Epithelial cell of proximal tubule (primary cell): Measurements from ENCODE around the gene SEC14L2. TPM values are rescaled to one million over a fixed set of nuclear protein-coding genes. Genes with fewer than 3 reads are reported as not detected.

Experiments used
- DNase-seq: peaks from one replicate; pipeline ENCODE4 v3.0.0-alpha.2; 2011; ENCODE audit warnings: low read depth
- H3K4me3 ChIP-seq: 2 replicates; pipeline ENCODE4 v1.5.1; 2011; ENCODE audit warnings: low read depth, mild to moderate bottlenecking, low read length
- CTCF ChIP-seq: conservative IDR thresholded peaks from 2 replicates; pipeline ENCODE4 v1.5.1; 2012; ENCODE audit warnings: low read depth, mild to moderate bottlenecking, low read length
- total RNA-seq: library from RNA; depleted of rRNA; stranded (reverse); fragments of >200 nt; gene quantifications from 2 replicates; pipeline ENCODE4 v1.2.3, GENCODE V29; 2015

SEC14L2 gene
- total RNA-seq, 1 donor from 2014 or later: 49.6 TPM

- no peak overlapping the region for H3K4me3 ChIP-seq
- no peak for TF ChIP-seq CTCF
- DNase-seq: no peak
These were observed 37.0 kb downstream of the SEC14L2 start for GRCh38 chr22:30433773-30434172.

GRCh38 chr22:30434843-30435242 is 38.0 kb downstream of the SEC14L2 start:
- no peak for DNase-seq
- no peak for TF ChIP-seq CTCF
- H3K4me3 ChIP-seq: no peak overlapping the region

GRCh38 chr22:30435674-30436126 is 38.9 kb downstream of the SEC14L2 start:
- TF ChIP-seq CTCF: no peak
- H3K4me3 ChIP-seq: no peak overlapping the region
- no peak for DNase-seq

- no peak for DNase-seq
- TF ChIP-seq CTCF: no peak
- no peak overlapping the region for H3K4me3 ChIP-seq
These were observed 39.4 kb downstream of the SEC14L2 start for GRCh38 chr22:30436196-30436595.

GRCh38 chr22:30438559-30438958 is 41.7 kb downstream of the SEC14L2 start:
- no peak for TF ChIP-seq CTCF
- no peak for DNase-seq
- H3K4me3 ChIP-seq: no peak overlapping the region

GRCh38 chr22:30439226-30439625 is 42.4 kb downstream of the SEC14L2 start:
- no peak for TF ChIP-seq CTCF
- H3K4me3 ChIP-seq: no peak overlapping the region
- DNase-seq: no peak

GRCh38 chr22:30439836-30440235 is 43.0 kb downstream of the SEC14L2 start:
- no peak for TF ChIP-seq CTCF
- no peak overlapping the region for H3K4me3 ChIP-seq
- no peak for DNase-seq
